A673 (cell line): ENCODE data around the gene TUBG2. TPM values are rescaled to one million over a fixed set of nuclear protein-coding genes. Genes with fewer than 3 reads are reported as not detected.

ENCODE experiments used
- BruUV-seq: library from RNA; stranded (reverse); fragments of 400-500 nt; replicated peaks from 2 replicates; lab custom pipeline; 2021; lab: Mats Ljungman, UMichigan
- CTCF ChIA-PET: fragments of 300-600 bp; sonication (Branson Sonifier 250); formaldehyde crosslinking; loops from one replicate; lab custom pipeline; 2022; ENCODE audit warnings: antibody characterized with exemption; lab: Charles Lee
- POLR2A ChIA-PET: fragments of 300-600 bp; sonication (Branson Sonifier 250); formaldehyde crosslinking; loops from one replicate; lab custom pipeline; 2022; ENCODE audit warnings: antibody characterized with exemption; ENCODE audit not compliant: low non-redundant PET; lab: Charles Lee
- DNase-seq: peaks from one replicate; pipeline ENCODE4 v3.0.0-alpha.2; 2015; ENCODE audit warnings: low spot score
- H3K27ac ChIP-seq: fragments of 200-600 bp; sonication (generic); 2 replicates; pipeline ENCODE4 v1.5.1; 2016; ENCODE audit warnings: mixed run types, low read depth, mild to moderate bottlenecking, mixed read lengths, antibody characterized with exemption, low read length; ENCODE audit not compliant: poor library complexity, severe bottlenecking
- H3K27me3 ChIP-seq: fragments of 200-600 bp; sonication (generic); replicated peaks from 2 replicates; pipeline ENCODE4 v1.6.1; 2017; ENCODE audit warnings: mixed run types, low read depth, mild to moderate bottlenecking, mixed read lengths, antibody characterized with exemption, low read length; ENCODE audit not compliant: insufficient read depth, poor library complexity
- H3K36me3 ChIP-seq: fragments of 200-600 bp; sonication (generic); 2 replicates; pipeline ENCODE4 v1.6.1; 2016; ENCODE audit warnings: mixed run types, mild to moderate bottlenecking, mixed read lengths, antibody characterized with exemption, low read length; ENCODE audit not compliant: insufficient read depth, poor library complexity, severe bottlenecking
- H3K4me1 ChIP-seq: fragments of 200-600 bp; sonication (generic); 2 replicates; pipeline ENCODE4 v1.6.1; 2017; ENCODE audit warnings: mixed run types, mild to moderate bottlenecking, mixed read lengths, antibody characterized with exemption, low read length; ENCODE audit not compliant: insufficient read depth, poor library complexity, severe bottlenecking
- H3K4me3 ChIP-seq: fragments of 200-600 bp; sonication (generic); 2 replicates; pipeline ENCODE4 v1.5.1; 2016; ENCODE audit warnings: low read depth, mixed run types, mild to moderate bottlenecking, mixed read lengths, low read length; ENCODE audit not compliant: poor library complexity, severe bottlenecking
- H3K9me3 ChIP-seq: fragments of 200-600 bp; sonication (generic); 2 replicates; pipeline ENCODE4 v1.6.1; 2016; ENCODE audit warnings: mixed run types, low read depth, mild to moderate bottlenecking, mixed read lengths, antibody characterized with exemption, low read length; ENCODE audit not compliant: poor library complexity, severe bottlenecking
- CTCF ChIP-seq: fragments of 300-800, 200-600 bp; sonication (generic); conservative IDR thresholded peaks from 2 replicates; pipeline ENCODE4 v1.5.1; 2017; ENCODE audit warnings: low read depth, mild to moderate bottlenecking, antibody characterized with exemption, low read length, moderate library complexity, mixed read lengths
- EZH2 ChIP-seq: fragments of 200-600 bp; sonication (generic); IDR thresholded peaks from 2 replicates; pipeline ENCODE4 v1.6.1; 2017; ENCODE audit warnings: borderline replicate concordance, low read depth, mild to moderate bottlenecking, mixed read lengths, antibody characterized with exemption, low read length; ENCODE audit not compliant: poor library complexity, severe bottlenecking
- intact Hi-C: fragments of 100-400 bp; cut with micrococcal nuclease; formaldehyde crosslinking; loops from one replicate; pipeline ENCODE4 v1.10.0; 2022; ENCODE audit not compliant: unreplicated experiment
- total RNA-seq: library from RNA; stranded (reverse); gene quantifications from 2 replicates; pipeline ENCODE4 v1.2.3, GENCODE V29; 2021

The TUBG2 gene
- total RNA-seq, 1 experiment from 2014 or later: 14.6 TPM

DNA sequence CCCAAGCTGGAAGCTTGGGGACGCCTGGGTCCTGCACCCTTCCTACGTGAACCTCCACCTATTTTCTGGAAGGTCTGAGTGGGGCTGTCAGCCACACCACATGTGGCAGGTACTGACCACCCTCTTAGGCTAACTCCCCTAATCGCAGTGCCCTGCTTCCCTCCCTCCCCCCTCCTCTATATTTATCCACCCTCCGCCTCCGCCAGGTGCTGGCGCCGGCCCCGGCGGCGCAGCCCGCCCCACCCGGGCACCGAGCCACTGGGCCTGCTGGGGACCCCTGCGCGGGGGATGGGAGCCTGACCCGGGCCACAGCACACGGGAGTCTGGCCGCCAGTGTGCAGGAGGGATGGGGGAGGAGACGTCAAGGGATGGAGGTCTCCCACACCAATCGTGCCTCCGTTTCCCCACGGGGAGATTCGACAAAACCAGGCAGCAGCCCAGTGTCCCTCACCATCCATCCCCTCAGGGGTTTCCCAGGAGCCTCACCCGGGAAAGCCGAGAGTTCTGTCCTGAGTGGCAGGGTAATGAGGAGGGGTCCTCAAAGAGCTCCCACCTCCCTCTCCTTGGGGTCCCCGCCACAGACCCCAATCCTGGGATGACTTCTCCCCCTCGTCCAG lies 16.4 kb downstream of the TUBG2 start:
- Histone ChIP-seq H3K36me3 (no peaks in the 10 kb centered on the region), H3K9me3 (no peaks in the 10 kb centered on the region), H3K27me3 (no peaks in the 10 kb centered on the region), H3K27ac (no peak overlapping the region), H3K4me3 (peak overlapping the region; percentile 77), H3K4me1 (peaks cover 13% of the 10 kb centered on the region)
- intact Hi-C loops: loop anchor here (5.0 kb wide), 1 partner anchor 98 kb away; the partner anchor contains the start of gene PSMC3IP
- BruUV-seq: no TSS peak
- ChIA-PET POLR2A (no interaction called here), CTCF (no interaction called here)
- DNase-seq: no peak
- TF ChIP-seq EZH2 (no peak), CTCF (no peak)

DNA sequence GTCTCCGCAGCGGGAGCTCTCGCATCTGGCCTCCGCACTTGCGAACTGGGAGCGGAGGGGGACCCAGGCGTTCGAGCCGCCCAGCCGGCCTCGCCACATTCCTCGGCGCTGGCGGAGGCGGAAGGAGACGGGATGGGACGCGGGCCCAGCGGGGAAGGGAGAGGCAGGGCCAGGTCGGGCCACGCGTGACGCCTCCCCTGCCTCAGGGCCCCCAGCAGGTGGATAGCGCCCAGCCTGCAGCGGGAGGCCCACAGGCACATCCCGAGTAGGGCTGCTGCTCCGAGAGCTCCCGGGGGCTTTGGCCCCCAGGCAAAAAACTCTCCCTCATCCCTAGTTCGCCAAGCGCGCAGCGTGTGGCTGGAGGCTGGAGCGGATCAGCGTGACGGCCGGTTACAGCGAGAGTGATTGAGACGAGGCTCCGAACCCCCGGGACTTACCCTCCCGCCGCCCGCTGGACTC lies 16.9 kb downstream of the TUBG2 start:
- H3K27ac ChIP-seq: peak overlapping the region; percentile 74

DNA sequence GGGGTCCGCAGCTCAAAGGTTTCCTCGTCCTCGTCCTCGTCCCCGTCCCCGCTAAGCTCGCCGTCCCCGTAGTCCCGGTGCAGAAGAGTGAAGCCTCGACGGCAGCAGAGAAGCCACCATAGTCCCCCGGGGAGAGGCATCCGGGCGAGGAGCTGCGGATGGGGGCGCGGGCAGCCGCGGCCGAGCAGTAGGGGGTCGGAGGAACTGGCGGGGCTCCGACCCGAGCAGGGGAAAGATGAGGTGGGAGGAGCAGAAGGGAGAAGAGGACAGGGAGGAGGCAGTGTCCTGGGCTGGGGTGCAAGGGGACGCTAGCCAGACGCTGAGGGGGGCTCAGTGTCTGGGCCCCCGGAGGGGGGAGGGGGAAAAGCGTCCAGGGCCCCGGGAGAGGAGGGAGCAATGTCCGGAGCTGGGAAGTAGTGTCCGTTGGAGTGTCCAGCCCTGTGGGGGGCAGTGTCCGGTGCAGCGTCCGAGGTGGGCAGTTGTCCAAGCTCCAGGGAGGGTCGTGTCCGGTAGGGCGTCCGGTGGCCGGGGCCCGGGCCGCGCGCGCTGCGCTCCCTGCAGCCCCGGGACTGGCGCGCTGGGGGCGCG lies 17.4 kb downstream of the TUBG2 start, which contains the start of gene PLEKHH3:
PLEKHH3 (minus strand) TSS at position 571 of the 588 bp plus-strand sequence; CDS start at position 140, 431 bp downstream.
- Histone ChIP-seq H3K27me3 (no peaks in the 10 kb centered on the region), H3K27ac (peak within 1 kb of the TSS; percentile 88), H3K36me3 (no peaks in the 10 kb centered on the region), H3K4me1 (peaks cover 16% of the 10 kb centered on the region), H3K9me3 (no peaks in the 10 kb centered on the region), H3K4me3 (peak within 1 kb of the TSS; percentile 77)
- intact Hi-C loops: loop anchor here (2.0 to 5.0 kb wide), 2 partner anchors 68 to 99 kb away; partner anchors contain the start of genes PSMC3IP, RETREG3 and TUBG1
- TF ChIP-seq CTCF (no peak), EZH2 (no peak)
- ChIA-PET CTCF (interaction anchor here (0.9 kb wide), 1 partner anchor 87 kb away, joined by 3 read pairs; no protein-coding TSS in a partner anchor), POLR2A (no interaction called here)
- DNase-seq: peak; percentile 43
- no TSS peak for BruUV-seq

More for the DNA sequence above, 16.9 kb downstream of the TUBG2 start:
- peak; percentile 26 for DNase-seq
- TF ChIP-seq CTCF (no peak), EZH2 (no peak)
- BruUV-seq: no TSS peak
- peak overlapping the region; percentile 77 for H3K4me3 ChIP-seq
- H3K27me3 ChIP-seq: no peaks in the 10 kb centered on the region
- intact Hi-C loops: loop anchor here (2.0 to 5.0 kb wide), 2 partner anchors 67 to 99 kb away; partner anchors contain the start of genes PSMC3IP, RETREG3 and TUBG1
- POLR2A ChIA-PET: no interaction called here
- CTCF ChIA-PET: no interaction called here
- H3K4me1 ChIP-seq: peaks cover 13% of the 10 kb centered on the region
- H3K9me3 ChIP-seq: no peaks in the 10 kb centered on the region
- H3K36me3 ChIP-seq: no peaks in the 10 kb centered on the region
